Breast epithelium (tissue), 3 donors: Measurements from ENCODE around the gene OTOP2.

Source experiments
- POLR2A ChIP-seq: fragments of 450-650 bp; IDR thresholded peaks from one replicate; pipeline ENCODE4 v1.6.1; 2016; ENCODE audit warnings: antibody characterized with exemption, mild to moderate bottlenecking, moderate library complexity
- POLR2AphosphoS5 ChIP-seq, 3 donors: sonication (generic); formaldehyde crosslinking; IDR thresholded peaks; one replicate each; pipeline ENCODE4 v1.6.1; 2017; ENCODE audit warnings: antibody characterized with exemption in 3 of 3

DNA sequence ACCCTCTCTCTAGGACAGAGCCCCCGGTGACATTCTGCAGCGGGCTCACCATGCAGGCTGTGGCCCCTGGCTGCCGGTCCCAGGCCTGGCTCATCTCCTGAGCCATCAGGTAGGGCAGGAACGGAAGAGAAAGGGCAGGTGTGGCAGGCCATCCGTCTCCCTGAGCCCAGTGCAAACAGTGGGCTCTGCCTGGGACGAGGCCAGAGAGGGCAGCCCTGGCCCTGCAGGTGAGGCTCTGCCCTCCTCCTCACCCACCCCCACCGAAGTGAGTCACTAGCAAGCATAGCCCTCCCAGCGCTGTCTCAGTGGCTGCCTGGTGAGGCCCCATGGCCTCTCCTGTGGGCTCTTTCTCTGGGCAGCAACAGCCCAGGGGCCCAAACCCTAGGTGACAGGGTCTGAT is 26.1 kb downstream of the OTOP2 start:
- no peak for TF ChIP-seq POLR2AphosphoS5 (IDR thresholded peaks at IDR 0.05)
- TF ChIP-seq POLR2A = no peak
